Endodermal cell (in vitro differentiated cells): ENCODE data around the gene NKX6-1. TPM values are rescaled to one million over a fixed set of nuclear protein-coding genes. Genes with fewer than 3 reads are reported as not detected.

Experiments used
- DNase-seq: peaks from one replicate; pipeline ENCODE4 v3.0.0-alpha.2; 2017
- H3K27ac ChIP-seq: 2 replicates; pipeline ENCODE4 v1.5.1; 2013; ENCODE audit warnings: mild to moderate bottlenecking, low read depth, low read length, moderate library complexity
- H3K27me3 ChIP-seq: 2 replicates; pipeline ENCODE4 v1.6.1; 2013; ENCODE audit warnings: mild to moderate bottlenecking, low read length, moderate library complexity; ENCODE audit not compliant: insufficient read depth, control insufficient read depth, poor library complexity, severe bottlenecking
- H3K36me3 ChIP-seq: 2 replicates; pipeline ENCODE4 v1.7.0; 2013; ENCODE audit warnings: mild to moderate bottlenecking, low read length, moderate library complexity; ENCODE audit not compliant: control insufficient read depth, insufficient read depth
- H3K4me1 ChIP-seq: one replicate; pipeline ENCODE4 v1.7.0; 2013; ENCODE audit warnings: low read length; ENCODE audit not compliant: control insufficient read depth, insufficient read depth
- H3K4me3 ChIP-seq: 2 replicates; pipeline ENCODE4 v1.5.1; 2013; ENCODE audit warnings: mild to moderate bottlenecking, low read length, moderate library complexity
- H3K9ac ChIP-seq: 2 replicates; pipeline ENCODE4 v1.6.1; 2013; ENCODE audit warnings: mild to moderate bottlenecking, low read length, moderate library complexity; ENCODE audit not compliant: poor library complexity, severe bottlenecking; ENCODE audit errors: extremely low read depth
- H3K9me3 ChIP-seq: 2 replicates; pipeline ENCODE4 v1.6.1; 2013; ENCODE audit warnings: mild to moderate bottlenecking, low read length, moderate library complexity; ENCODE audit not compliant: control insufficient read depth
- H3K27ac Mint-ChIP-seq: 2 replicates; pipeline ENCODE4 v1.8.0; 2020; ENCODE audit warnings: mixed read lengths
- H3K27me3 Mint-ChIP-seq: 2 replicates; pipeline ENCODE4 v1.8.0; 2021; ENCODE audit warnings: mild to moderate bottlenecking, mixed read lengths; ENCODE audit not compliant: insufficient read depth
- H3K36me3 Mint-ChIP-seq: 2 replicates; pipeline ENCODE4 v1.8.0; 2020; ENCODE audit warnings: low read depth, mixed read lengths
- H3K4me1 Mint-ChIP-seq: 2 replicates; pipeline ENCODE4 v1.8.0; 2020; ENCODE audit warnings: mixed read lengths
- H3K4me3 Mint-ChIP-seq: 2 replicates; pipeline ENCODE4 v1.8.0; 2020; ENCODE audit warnings: mild to moderate bottlenecking, moderate library complexity, mixed read lengths
- H3K9me3 Mint-ChIP-seq: 2 replicates; pipeline ENCODE4 v1.8.0; 2020; ENCODE audit warnings: mild to moderate bottlenecking, mixed read lengths
- WGBS, 2 experiments: methylation state at CpG; one replicate each; pipeline versions ENCODE4 v1.1.5 to v1.1.7; 2013; ENCODE audit warnings: missing lambda C conversion rate in 2 of 2, mixed read lengths in 1 of 2; ENCODE audit not compliant: insufficient coverage in 1 of 2, insufficient read length in 1 of 2; 5-methylcytosine and 5-hydroxymethylcytosine counted together
- total RNA-seq, 2 donors: library from RNA; stranded (reverse); fragmentation: NEBNext Ultra II Directional in 1 of 2; extraction: Animal tissue kit (Norgen Biotek cat#: 25700) in 1 of 2; gene quantifications; 2 replicates in 1 of 2; 3 replicates in 1 of 2; pipeline ENCODE4 v1.2.1, GENCODE V29; 2021
- TF ChIP-seq, protein P1 (sequence below): fragments of 200-600 bp; sonication (generic); conservative IDR thresholded peaks from 2 replicates; pipeline ENCODE4 v1.5.0; 2021; ENCODE audit warnings: antibody characterized with exemption, mild to moderate bottlenecking

The NKX6-1 gene
- total RNA-seq, 2 donors from 2014 or later = not detected

GRCh38 chr4:84474107-84474506 is 25.0 kb downstream of the NKX6-1 start:
- Mint-ChIP-seq H3K27me3 (peaks cover 13% of the 10 kb centered on the region), H3K27ac (no peak overlapping the region), H3K9me3 (no peaks in the 10 kb centered on the region), H3K4me3 (no peak overlapping the region), H3K36me3 (no peaks in the 10 kb centered on the region), H3K4me1 (no peaks in the 10 kb centered on the region)
- no peaks in the 10 kb centered on the region for H3K36me3 ChIP-seq
- H3K27me3 ChIP-seq = peaks cover 5% of the 10 kb centered on the region
- H3K9ac ChIP-seq = no peak overlapping the region
- no peaks in the 10 kb centered on the region for H3K9me3 ChIP-seq
- no peaks in the 10 kb centered on the region for H3K4me1 ChIP-seq
- TF ChIP-seq, protein P1, sequence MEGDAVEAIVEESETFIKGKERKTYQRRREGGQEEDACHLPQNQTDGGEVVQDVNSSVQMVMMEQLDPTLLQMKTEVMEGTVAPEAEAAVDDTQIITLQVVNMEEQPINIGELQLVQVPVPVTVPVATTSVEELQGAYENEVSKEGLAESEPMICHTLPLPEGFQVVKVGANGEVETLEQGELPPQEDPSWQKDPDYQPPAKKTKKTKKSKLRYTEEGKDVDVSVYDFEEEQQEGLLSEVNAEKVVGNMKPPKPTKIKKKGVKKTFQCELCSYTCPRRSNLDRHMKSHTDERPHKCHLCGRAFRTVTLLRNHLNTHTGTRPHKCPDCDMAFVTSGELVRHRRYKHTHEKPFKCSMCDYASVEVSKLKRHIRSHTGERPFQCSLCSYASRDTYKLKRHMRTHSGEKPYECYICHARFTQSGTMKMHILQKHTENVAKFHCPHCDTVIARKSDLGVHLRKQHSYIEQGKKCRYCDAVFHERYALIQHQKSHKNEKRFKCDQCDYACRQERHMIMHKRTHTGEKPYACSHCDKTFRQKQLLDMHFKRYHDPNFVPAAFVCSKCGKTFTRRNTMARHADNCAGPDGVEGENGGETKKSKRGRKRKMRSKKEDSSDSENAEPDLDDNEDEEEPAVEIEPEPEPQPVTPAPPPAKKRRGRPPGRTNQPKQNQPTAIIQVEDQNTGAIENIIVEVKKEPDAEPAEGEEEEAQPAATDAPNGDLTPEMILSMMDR = no peak
- no peak overlapping the region for H3K27ac ChIP-seq
- H3K4me3 ChIP-seq = no peak overlapping the region
- no peak for DNase-seq

DNA sequence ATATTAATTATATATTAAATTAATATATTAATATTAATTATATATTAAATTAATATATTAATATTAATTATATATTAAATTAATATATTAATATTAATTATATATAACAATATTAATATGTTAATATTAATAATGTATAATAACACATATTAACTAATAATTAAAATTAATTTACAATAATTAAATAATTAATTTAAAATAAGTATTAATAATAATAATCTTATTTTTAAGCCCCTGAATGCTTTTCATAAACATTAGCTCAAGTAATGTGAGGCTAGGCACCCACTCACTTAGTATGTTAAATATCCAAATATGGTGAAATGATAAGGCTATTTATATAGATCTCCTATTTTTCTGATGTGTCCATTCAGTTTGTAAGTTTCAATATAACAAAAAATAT is 26.9 kb downstream of the NKX6-1 start:
- H3K4me1 ChIP-seq = no peaks in the 10 kb centered on the region
- no peak overlapping the region for H3K27ac Mint-ChIP-seq
- H3K27ac ChIP-seq = no peak overlapping the region
- no peaks in the 10 kb centered on the region for H3K27me3 ChIP-seq
- no peak overlapping the region for H3K9ac ChIP-seq
- no peak for DNase-seq
- no peaks in the 10 kb centered on the region for H3K36me3 Mint-ChIP-seq
- peaks cover 12% of the 10 kb centered on the region for H3K4me1 Mint-ChIP-seq
- no peaks in the 10 kb centered on the region for H3K9me3 ChIP-seq
- no peak overlapping the region for H3K4me3 ChIP-seq
- H3K27me3 Mint-ChIP-seq = no peaks in the 10 kb centered on the region
- no peaks in the 10 kb centered on the region for H3K36me3 ChIP-seq
- no peak overlapping the region for H3K4me3 Mint-ChIP-seq
- TF ChIP-seq, protein P1 = no peak
- no peaks in the 10 kb centered on the region for H3K9me3 Mint-ChIP-seq

- WGBS, 2 experiments = 61 to 92% methylated on average over 2 to 4 of the region's 4 CpGs
- no peaks in the 10 kb centered on the region for H3K9me3 Mint-ChIP-seq
- no peak overlapping the region for H3K27ac Mint-ChIP-seq
Measured at GRCh38 chr4:84470204-84470785, 28.8 kb downstream of the NKX6-1 start.

More at GRCh38 chr4:84470204-84470785, 28.8 kb downstream of the NKX6-1 start:
- Histone ChIP-seq H3K4me3 (no peak overlapping the region), H3K27ac (no peak overlapping the region), H3K9ac (no peak overlapping the region), H3K9me3 (no peaks in the 10 kb centered on the region), H3K27me3 (no peaks in the 10 kb centered on the region), H3K4me1 (no peaks in the 10 kb centered on the region), H3K36me3 (no peaks in the 10 kb centered on the region)
- Mint-ChIP-seq H3K4me1 (peaks cover 17% of the 10 kb centered on the region), H3K27me3 (no peaks in the 10 kb centered on the region), H3K36me3 (no peaks in the 10 kb centered on the region), H3K4me3 (no peak overlapping the region)
- TF ChIP-seq, protein P1 = peak; percentile 72
- peak; percentile 71 for DNase-seq
